Measurements from ENCODE around the gene RAB30.

GRCh38 chr11:82995754-82996398 is 75.8 kb downstream of the RAB30 start:
- TF ChIP-seq CTCF (IDR thresholded peaks at IDR 0.05; ENCODE audit: low read depth, low read length) (no peak), EZH2phosphoT487 (IDR thresholded peaks at IDR 0.05; ENCODE audit: low read depth) (no peak)
